ENCODE measurements around the gene RAD21L1.

Gene RAD21L1

DNA sequence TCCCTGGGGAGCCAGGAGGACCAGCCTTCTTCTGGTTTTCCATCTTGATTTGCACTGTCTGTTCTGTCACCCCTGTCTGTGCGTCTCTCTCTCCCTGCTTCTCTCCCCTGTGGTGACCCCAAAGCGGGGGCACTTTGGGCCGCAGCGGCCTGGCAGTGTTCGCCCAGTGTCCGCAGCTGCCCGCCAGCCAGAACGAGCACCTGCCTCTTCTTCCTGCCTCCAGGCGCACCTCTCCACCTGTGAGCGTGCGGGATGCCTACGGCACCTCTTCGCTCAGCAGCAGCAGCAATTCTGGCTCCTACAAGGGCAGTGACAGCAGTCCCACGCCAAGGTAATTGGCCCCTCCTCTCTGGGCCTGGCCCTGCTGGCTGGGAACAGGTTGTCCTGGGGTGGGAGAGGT is 71.1 kb downstream of the RAD21L1 start:
- DNase-seq: no peak

DNA sequence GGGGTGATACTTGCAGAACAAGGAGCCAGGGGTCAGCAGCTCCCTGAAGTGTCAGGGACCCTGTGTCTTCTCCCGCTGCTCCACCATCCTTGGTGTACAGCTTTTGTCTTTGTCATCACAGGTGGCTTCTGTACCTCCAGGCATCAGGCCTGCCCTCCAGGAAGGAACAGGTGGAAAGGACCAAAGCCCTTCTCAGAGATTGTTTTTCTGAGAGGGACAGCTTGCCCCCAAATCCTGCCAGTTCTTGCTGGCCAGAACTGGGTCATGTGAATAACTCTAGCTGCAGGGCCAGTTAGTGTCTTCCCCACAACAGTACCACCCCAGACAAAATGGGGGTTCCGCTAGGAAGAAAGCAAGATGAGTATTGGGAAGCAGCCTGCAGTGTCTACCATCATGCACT is 71.6 kb downstream of the RAD21L1 start:
- DNase-seq: no peak

DNA sequence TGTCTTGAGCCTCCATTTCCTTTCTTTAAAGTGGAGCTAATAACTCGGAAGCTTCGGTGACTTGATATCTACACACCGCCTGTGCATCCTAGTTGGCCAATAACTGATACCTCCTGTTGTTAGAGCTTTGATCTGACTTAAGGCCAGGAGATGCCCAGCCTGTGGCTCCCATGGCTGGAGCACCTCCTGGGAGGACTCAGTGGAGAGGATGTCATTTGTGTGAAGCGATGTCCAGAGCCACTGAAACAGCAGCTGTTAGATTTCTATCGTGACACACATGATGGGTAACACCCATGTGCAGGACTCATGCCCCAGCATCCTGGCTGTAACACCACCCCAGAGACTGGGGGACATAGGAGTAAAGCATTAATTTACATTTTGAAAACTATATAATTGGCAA is 72.3 kb downstream of the RAD21L1 start:
- DNase-seq: no peak

DNA sequence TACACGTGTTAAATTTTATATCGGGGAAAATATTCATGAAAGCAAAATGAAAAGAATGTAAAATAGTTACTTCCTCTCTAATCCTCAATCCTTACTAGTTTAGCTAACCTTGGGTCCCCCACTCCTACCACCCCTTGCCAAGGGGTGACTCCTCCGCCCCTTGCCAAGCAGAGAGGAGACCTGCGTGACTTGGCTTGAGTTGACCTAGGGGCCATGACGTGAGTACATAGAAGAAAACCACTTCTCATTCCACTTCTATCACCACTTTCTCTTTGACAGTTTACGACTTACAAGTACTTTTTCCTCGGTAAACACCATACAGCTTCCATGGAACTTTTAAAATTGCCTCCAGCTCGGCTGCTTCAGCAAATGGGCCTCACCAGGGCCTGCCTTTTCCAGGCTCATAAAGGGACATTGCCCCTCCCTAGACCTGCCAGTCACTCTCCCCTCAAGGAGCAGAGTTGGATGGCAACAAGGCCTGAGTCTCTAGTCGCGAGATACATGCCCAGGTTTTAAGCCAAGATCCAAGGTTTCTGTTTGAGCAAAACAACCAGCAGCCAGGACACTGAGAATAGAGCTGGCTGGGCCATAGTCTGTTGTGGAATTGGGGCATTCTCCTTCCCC is 73.2 kb downstream of the RAD21L1 start:
- DNase-seq: no peak

DNA sequence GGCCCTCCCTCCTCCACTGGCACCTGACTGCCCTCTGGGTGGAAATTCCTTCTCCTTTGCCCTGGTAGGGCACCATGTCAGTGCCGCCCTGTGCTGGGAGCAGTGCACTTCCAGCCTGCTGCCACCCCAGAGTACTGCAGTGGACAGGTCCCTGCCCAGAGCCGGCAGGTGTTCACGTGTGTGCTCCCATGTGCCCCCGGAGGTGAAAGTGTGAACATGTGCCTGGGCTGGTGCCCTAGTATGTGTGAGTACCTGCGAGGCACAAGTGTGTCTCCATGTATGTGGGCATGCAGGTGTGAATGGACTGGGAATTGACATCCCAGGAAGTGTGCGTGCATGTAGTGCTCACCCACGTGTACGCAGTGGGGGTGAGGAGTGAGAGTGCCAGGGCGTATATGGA is 73.7 kb downstream of the RAD21L1 start:
- no peak for DNase-seq

DNA sequence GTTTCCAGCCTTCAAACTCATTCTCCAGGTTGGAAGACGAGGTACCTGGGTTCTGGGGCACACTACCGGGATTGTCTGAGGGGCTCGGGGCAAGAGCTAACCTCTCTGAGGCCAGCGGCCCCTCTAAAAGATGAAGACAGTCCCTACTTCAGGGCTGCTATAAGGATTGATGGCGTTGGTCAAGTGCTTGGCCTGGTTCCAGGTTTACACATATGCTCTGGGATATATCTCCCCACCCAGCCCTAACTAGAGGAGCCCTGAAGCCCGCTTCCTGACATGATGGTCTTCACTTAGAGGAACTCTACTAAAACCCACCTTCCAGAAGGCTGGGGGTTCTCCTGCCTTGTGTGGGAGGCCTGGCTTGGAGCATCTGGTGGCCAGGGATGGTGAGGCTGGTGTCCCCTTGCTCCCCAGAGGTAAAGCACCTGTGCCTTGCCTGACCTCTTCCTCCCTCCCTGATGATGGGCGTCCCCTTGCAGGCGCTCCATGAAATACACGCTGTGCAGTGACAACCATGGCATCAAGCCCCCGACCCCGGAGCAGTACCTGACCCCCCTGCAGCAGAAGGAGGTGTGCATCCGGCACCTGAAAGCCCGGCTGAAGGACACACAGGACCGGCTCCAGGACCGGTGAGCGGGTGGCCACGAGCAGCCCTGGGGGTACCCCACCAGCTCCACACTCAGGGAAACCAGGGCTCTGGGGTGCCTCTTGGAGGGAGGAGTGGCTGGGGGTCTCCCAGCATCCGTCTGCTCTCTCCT is 74.4 kb downstream of the RAD21L1 start:
- no peak for DNase-seq

DNA sequence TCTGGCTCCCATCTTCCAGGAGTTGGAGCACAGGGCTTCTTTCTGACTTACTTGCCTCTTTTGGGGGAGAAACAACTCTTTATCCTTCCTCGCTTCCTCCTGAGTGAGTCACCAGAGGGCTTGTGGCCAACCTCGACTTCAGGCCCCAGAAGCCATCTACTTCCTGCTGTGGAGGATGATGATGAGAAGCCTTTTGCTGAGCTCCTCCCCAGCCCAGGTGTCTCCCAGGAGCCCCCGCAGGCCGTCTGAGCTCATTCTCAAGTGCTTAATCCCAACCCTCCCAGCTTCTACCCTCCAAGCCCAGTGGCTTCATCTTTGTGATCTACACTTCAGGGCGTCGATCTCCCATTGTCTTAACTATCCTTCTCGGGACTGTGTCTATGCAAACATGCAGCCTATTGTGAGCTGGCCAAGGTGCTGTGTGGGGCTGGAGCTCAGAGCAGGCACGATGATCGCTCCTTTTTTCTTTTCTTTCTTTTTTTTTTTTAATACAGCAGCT is 75.2 kb downstream of the RAD21L1 start:
- peak; percentile 12 for DNase-seq

DNA sequence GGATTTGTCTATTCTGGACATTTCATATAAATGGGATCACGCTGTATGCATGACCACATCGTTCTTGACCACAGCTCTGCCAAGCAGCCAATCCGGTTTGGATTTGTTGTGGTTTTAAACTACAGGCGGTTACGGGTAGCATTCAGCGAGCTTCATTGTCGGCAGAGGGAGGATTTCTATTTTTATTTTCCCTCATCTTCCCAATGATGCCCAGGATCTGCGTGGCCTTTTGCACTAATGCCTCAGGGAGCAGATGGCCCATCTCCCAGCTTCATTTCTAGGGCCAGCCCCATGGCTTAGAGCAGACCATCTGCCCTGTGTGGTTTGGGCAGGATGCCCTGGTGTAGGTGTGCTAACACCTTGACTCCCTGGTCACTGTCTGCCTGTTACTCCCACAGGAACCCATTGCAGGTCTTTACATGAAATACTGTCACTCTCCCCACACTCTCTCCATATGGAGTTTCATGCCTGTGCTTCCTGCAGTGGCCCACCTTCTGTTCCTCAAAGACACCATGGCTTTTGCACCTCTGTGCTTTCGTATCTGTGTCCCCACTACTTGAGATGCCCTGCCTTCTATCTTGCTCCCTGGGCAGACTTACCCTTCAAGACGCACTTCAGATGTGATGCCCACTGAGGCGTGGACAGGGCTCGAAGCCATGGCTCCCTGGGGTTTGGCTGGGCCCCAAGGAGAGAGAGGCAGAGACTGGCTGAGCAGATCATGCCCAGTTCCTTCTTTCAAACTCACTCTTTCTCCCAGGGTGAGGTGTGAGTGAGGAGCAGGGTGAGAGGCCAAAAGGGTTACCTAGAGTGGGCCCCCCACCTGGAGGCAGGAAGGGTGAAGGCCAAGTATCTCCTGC is 77.1 kb downstream of the RAD21L1 start:
- DNase-seq: peak; percentile 13

DNA sequence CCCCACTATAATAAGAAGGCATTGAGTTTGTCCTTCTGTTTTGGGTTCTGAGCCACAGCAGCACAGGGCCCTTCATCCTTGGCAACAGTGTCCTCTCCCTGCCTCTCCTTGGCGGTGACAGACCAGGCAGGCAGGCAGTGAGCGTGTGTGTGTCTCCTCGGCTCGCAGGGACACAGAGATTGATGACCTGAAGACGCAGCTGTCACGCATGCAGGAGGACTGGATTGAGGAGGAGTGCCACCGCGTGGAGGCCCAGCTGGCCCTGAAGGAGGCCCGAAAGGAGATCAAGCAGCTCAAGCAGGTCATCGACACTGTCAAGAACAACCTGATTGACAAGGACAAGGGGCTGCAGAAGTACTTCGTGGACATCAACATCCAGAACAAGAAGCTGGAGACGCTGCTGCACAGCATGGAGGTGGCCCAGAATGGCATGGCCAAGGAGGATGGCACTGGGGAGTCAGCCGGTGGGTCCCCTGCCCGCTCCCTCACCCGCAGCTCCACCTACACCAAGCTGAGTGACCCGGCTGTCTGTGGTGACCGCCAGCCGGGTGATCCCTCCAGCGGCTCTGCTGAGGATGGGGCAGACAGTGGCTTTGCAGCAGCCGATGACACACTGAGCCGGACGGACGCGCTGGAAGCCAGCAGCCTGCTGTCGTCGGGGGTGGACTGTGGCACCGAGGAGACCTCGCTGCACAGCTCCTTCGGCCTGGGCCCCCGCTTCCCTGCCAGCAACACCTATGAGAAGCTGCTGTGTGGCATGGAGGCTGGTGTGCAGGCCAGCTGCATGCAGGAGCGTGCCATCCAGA is 79.1 kb downstream of the RAD21L1 start:
- no peak for DNase-seq
